ENCODE measurements around the gene SERPINB8.
"Not testable (repeated sequence)": the region's sequence is repeated elsewhere in the genome, so short reads cannot be mapped to it uniquely, and the experiment has no call there.

SERPINB8 gene

DNA sequence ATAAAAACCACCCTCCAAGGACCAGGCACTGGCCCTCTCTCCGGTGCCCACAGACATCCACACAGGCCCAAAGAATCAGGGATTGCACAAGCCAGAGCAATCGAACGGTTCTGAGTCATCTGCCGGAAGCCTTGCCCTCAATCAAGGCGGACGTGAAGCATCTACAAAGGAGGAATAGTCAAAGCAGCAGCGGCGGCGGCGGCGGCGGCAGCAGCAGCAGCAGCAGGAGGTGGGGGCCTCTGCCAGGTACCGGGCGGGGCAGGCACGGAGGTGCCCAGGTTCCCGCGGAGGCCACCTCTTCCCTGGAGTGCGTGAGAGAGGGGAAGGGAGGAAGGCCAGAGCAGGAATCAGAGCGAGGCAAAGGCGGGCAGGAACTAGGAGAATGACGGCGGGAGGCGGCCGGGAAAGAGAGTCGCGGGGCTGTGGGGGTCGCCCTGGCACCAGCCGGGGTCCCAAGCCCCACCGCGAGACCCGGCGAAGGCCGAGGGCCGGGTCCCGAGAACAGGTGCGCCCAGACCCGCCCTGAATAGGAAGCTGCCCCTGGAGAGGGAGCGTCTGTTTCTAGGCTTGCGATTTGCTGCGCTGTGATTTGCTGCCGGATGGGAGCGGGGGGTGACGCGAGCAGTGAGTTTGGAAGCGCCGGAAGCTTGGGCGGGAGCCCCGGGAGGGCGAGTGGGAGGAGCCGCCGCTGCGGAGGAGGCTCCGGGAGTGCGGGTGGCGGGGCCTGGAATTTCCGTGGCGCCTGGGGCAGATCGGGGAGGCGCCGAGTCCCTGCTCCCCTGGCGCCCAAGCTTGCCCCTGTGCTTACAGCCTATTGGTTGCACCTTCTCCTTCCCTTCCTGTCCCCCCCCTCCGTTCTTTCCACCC is at the start of gene SERPINB8:
TSS of gene SERPINB8 (plus strand) at position 140 of the 867 bp plus-strand sequence. CDS start 8,228 bp downstream, outside the sequence.
- DNase-seq, result peak; percentile 49

DNA sequence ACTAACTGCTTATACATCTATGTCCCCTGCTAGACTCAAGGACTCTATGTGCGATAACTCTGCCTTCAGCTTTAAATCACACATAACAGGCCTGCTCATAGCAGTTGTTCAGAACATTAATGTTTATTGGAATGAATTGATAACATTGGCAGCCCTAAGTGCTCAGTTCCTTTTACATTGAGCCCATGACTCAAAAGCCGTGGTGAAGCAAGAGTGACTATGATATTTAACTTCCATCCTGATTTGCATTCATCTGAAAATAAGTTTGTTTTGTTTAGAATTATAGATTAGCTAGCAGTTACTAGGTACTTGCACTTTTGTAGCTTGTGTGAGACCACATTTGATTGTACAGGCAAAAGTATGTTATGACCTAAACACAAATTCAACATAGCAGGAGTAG is 47.8 kb upstream of the SERPINB8 start:
- no peak for DNase-seq

- no peak for DNase-seq
These were observed 45.3 kb upstream of the SERPINB8 start for GRCh38 chr18:63924551-63924950.

GRCh38 chr18:63928331-63928730 is 41.5 kb upstream of the SERPINB8 start:
- DNase-seq, result no peak

DNA sequence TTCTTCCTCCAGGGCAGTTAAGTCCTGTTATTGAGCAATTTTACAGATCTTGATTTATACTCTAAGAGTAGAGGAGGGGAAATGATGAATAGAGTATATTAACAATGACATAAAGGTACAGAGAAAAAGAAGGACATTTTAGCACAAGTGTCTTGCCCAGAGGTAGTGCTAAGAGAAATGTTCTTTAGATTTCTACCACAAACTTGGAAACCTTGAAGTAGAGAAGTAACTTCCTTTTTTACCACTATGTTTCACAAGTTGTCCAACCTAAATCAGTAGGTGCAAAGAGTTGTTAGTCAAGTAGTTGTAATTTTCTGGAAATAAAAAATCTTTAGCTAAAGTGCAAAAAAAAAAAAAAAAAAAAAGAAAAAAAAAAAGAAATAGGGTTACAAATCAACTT is 40.5 kb upstream of the SERPINB8 start:
- DNase-seq, result not testable (repeated sequence)

GRCh38 chr18:63930773-63931354 is 39.0 kb upstream of the SERPINB8 start:
- DNase-seq, result no peak

DNA sequence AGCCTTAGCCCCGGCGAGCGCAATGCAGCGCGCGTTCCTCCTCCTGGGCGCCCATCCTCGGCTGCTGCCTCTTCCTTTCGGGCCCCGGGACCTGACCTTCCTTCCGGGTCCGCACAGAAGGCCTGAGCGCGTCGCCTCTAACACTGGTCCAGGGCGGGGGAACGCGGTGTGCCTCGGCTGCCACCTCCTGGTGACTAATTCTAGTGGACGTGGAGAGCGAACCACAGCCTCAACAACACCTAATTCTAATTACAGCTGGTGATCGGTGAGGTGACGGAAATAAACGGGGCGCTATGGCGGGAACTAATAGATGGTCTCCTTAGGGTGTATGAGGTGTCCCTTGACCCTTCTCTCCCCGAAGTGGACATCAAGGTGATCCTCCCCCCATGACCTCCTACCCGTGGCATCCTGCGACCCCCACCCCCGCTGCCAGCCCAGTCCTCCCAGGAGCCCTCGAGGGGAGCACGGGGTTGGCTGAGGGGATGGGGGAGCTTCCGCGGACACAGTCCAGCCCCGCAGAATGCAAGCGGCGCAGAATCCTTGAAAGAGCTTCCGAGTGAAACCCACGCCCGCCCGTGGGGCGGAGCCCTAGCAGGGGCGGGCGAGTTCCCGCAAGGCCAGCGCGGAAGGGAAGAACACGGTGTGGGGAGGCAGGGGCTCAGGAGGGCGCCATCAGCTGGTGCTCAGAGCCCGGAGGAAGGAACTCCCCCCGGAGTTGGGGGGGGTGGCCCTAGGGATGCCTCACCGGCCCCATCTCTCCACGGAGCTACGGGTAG is 33.5 kb upstream of the SERPINB8 start:
- DNase-seq, result peak; percentile 61

- DNase-seq, result no peak
These were observed 32.9 kb upstream of the SERPINB8 start for GRCh38 chr18:63936932-63937393.

DNA sequence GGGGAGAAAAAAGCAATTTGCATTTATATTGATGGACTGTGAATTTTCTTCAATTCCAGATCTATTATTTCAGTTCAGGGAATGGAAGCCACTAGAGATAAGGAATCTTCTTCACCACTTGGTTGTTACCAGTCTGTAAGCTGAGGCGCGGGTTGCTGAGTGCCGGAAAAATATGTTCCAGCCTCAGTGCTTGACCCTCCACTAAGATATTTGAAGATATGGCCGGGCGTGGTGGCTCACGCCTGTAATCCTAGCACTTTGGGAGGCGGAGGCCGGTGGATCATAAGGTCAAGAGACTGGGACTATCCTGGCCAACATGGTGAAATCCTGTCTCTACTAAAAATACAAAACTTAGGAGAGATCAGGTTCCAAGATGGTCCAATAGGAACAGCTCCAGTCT is 29.9 kb upstream of the SERPINB8 start:
- DNase-seq, result no peak

- not testable (repeated sequence) for DNase-seq
These were observed 29.3 kb upstream of the SERPINB8 start for GRCh38 chr18:63940543-63941050.

DNA sequence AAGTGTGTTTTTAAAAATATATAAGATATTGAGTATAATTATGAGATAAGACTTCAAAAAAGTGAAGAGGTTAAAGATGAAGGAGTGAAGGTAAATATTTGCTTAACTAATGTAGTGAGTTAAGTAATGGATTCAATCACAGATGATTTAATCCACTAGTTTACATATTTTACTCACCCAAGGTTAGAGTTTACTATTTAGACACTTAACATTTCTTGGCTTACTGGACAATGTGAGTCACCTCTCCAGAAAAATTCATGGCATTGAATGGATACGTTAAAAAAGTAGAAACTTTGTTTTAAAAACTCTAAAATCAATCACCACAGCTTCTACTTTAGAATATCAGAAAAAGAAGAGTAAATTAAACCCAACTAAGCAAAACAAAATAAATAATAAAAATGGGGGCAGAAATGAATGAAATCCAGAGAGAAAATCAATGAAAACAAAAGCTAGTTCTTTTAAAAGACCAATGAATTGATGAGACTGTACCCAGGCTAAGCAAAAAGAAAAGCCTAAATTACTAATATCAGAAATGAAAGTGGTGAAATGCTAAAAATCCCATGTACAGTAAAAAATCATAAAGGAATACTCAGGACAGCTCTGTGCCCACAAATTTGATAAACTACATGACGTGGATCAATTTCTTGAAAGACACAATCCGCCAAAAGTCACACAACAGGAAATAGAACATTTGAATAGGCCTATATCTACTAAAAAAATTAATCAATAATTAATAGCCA is 22.7 kb upstream of the SERPINB8 start:
- no peak for DNase-seq

DNA sequence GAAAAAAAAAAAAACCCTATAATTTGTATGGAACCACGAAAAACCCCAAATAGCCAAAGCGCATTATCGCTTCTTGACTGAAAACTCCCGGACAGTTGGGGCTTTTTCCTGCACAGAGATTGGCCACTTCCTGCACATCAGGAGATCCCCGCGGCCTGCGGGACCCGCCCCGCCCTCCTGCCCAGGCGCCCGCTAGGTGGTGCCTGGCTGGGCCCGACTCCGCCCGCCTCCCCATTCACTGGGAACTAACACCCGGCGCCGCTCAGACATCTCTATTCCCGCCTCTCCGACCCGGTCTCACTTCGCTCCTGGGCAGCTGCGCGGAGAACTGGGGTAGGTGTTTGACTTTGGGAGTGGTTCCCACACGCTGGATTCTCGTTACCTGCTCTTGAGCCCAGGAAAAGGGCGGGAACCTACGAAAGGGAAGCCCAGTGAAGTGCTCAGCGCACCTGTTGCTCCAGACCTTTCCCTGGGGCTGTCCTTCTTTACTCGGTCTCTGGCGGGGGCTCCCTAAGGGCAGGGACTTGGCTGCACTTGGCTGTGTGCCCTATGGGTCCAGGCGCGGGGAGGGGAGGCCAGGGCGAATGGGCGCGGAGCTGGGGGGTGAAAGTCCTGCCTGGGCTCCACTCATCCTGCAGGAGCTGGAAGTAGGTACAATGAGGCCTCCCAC is 20.7 kb upstream of the SERPINB8 start, which contains the start of gene HMSD:
TSS of gene HMSD (plus strand) at position 234 of the 670 bp plus-strand sequence. CDS start 4,155 bp downstream, outside the sequence.
- no peak for DNase-seq

DNA sequence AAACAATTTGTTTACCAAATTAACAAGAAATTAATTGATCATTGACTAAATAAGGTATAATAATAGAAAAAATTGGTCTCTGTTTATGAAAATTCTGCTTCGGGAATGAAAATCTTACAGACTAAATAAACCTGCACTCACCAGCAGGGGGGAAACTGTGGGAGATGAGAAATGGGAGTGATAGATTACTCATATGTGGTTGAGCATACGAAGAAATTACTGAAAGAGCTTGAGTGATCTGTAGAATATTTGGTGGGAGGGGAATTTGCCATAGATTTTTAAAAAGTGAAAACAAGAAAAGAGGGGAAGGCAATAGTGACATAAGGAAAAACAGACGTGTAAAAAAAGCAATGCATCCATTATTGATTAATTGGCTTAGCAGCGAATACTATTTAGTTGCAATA is 18.6 kb upstream of the SERPINB8 start:
- no peak for DNase-seq

DNA sequence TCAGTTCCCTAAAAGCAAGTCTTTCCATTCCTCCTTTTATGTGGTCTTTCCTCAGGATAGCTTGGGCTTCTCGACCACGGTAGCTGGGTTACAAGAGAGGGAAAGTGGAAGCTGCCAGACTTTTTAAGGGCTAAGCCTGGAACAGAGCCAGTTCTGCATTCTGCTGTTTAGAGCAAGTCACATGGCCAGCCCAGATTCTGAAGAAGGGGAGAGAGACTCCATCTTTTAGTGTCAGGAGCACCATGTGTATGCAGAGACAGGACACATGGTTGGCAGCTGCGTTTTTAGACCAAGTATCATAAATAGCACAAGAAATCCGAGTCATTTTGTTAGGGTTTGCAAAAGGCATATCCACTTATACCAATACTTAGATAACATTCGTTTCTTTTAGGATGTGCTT is 16.1 kb upstream of the SERPINB8 start:
- no peak for DNase-seq

DNA sequence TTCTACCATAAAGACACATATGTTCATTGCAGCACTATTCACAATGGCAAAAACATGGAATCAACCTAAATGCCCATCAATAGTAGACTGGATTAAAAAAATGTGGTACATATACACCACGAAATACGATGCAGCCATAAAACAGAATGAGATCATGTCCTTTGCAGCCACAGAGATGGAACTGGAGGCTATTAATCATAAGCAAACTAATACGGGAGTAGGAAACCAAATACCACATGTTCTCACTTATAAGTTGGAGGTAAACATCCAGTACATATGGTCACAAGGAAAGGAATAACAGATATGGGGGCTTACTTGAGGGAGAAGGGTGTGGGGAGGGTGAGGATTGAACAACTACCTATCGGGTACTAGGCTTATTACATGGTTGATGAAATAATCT is 13.1 kb upstream of the SERPINB8 start:
- DNase-seq, result no peak

DNA sequence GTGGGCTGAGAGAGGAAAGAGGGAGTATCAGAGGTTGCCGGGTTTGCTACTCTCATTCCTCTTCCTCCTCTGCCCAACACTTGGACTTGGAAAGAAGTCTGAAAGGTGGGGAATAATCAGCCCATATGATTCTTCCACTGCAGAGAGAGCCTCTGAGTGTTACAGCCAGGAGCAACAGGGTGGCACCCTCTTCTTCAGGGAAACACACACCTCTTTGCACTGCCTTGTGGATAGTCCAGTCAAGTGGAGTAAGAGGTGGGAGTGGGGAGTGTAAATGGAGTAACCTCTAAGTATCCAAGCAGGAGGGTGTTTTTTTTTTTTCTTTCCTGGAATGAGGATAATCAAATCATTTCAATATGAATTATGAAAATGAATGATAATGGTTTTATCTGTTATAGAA is 9.0 kb upstream of the SERPINB8 start:
- DNase-seq, result no peak

DNA sequence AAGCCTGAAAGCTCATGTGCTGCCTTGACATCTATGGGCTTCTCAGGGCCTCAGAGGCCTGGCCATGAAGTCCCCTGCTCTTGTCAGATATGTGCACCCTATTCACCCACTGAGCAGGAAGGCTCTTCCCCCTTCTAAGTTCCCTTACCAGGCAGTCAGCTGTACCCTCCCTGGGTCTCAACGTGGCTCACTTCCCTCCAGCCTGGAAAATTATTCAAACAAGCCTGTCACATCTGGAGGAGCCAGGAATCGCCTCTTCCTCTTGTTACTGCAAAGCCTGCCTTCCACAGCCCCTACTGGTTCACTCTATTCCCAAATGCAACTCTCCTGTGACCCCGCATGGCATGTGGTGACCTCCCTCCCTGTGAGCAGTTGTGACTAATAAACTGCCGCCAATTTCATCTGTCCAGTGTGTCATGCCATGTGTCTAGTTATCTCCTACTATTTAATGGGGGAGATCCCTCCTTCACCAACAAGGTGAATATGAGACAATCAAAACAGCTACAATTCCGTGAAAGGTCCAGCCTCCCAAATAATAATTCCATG is 8.4 kb upstream of the SERPINB8 start:
- no peak for DNase-seq

DNA sequence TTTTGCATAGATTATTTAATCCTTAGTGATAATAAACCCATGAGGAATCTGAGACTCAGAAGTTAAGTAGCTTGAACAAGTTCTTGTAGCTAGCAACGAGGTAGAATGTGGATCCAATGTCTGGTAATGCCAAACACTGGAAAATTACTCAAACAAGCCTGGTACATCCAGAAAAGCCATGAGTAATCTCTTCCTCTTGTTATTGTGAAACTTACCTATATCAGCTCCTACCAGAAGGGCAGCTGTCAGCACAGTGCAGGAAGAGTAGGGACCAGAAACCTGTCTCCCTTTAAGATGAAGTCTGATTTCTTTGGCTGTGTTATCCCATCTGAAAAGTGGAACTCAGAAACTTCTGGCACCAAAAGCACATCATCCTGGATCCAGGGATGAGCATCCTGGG is 7.7 kb upstream of the SERPINB8 start:
- no peak for DNase-seq

DNA sequence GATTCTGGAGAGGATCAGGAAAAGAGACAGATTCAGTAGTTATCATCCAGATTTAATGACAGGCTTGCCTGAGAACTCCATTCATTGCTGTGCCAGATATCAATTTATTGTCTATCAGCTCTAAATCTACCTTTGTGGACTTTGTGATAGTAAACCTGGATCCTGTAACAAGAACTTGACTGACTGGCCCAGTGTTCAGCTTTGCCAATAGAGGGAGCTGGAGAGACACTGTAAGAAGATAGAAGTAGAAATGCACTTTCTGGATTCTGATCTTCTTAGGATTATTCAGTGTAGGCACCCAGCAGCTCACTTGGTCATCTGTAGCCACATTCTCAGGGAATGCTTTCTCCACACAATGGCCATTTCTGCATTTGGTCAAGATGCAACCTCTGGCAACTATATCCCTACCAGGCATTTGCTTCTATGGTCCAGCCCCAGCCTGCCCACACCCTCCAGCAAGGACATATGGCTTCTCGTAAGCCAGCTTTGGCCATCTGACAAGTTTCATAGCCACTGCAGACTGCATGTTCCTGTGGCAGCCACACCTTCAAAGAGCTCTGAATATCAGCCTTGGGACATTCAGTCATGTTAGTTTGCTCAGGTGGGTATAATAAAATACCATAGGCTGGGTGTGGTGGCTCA is 6.1 kb upstream of the SERPINB8 start:
- peak; percentile 26 for DNase-seq

DNA sequence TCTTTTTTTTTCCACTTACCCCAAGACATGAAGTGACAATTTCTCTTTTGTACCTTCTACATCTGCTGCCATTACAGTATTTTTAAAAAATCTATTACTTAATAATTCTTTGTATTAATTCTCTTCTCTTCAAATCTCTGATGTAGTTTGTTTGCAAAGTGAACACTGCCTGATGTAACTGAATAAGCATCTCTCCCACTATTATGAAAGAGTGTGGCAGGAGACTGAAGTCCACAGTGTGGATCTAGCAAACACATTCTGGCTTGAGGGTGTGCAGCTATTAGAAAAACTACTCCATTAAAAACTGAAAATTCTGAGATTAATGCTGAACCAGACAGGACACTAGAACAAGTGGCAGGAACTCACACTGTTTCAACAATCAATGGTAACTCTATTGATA is 5.0 kb upstream of the SERPINB8 start:
- DNase-seq, result no peak

DNA sequence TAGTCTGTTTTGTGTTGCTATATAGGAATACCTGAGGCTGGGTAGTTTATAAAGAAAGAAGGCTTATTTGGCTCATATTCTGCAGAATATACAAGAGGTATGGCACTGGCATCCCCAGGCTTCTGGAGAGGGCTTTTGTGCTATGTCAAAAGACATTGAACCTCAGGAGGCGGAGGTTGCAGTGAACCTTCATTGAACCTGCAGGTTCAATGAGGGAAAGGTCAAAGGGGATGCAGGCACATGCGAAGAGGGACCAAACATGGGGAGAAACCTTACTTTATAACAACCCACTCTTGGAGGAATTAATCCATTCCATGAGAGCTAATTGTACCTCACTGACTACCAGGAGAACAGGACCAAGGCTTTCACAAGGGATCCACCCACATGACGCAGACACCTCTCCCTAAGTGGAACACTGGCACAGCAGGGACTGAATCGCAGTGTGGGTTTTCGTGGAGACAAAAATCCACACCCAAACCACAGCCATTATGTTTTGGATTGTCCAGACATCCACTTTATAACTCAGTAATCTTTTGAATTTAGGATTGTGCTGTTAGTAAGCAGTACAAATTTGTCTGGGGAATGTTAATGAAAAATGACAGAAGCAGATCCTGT is 4.1 kb upstream of the SERPINB8 start:
- no peak for DNase-seq

Measured in GDM1 (cell line).